ENCODE data around the gene RYK. TPM values are rescaled to one million over a fixed set of nuclear protein-coding genes. Genes with fewer than 3 reads are reported as not detected.
A peak's percentile ranks its signal among the peaks of the same experiment; 100 is the strongest.

The RYK gene
- total and polyA plus RNA-seq, 8 donors, result 15.8 to 128 (median 42.8) TPM

DNA sequence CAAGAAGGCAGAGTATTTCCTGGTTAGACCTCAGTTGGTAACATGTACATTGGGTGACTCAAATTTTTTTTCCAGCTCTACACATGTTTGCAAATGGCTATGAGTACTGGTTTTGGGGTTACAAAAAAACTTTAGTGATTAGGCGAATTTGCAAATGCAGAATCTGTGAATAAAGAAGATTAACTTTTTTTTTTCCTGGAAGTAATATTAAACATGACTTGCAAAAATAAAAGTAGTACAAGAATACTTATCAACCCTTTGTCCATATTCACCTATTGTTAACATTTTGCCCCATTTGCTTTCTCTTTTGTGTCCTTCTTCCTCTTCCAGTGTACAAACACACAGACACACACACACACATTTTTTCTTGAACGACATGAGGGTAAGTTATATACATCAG lies 47.6 kb upstream of the RYK start:
- DNase-seq, result no peak
- intact Hi-C loops (cut with DNase I; ENCODE audit: low total_unique reads), result loop anchor here (5.0 kb wide), 1 partner anchor 86 kb away; no protein-coding TSS in a partner anchor
- TF ChIP-seq POLR2AphosphoS5 (IDR thresholded peaks at IDR 0.05) (no peak), POLR2A (IDR thresholded peaks at IDR 0.05) (no peak)
- Histone ChIP-seq H3K27me3 (no peaks in the 10 kb centered on the region), H3K4me3 (no peak overlapping the region), H3K36me3 (no peaks in the 10 kb centered on the region), H3K4me1 (peaks cover 0 to 4% (median 0%) of the 10 kb centered on the region in 4 donors), H3K27ac (no peak overlapping the region), H3K9me3 (no peaks in the 10 kb centered on the region)
- WGBS, 5 donors, result 84 to 96% (median 91%) methylated on average over 2 of the region's 2 CpGs

- intact Hi-C loops (cut with DNase I; ENCODE audit: low total_unique reads), result loop anchor here (5.0 kb wide), 1 partner anchor 84 kb away; no protein-coding TSS in a partner anchor
- peaks cover 0 to 4% (median 2%) of the 10 kb centered on the region in 4 donors for H3K4me1 ChIP-seq
- TF ChIP-seq POLR2AphosphoS5 (IDR thresholded peaks at IDR 0.05) (no peak), CTCF (IDR thresholded peaks at IDR 0.05) (no peak), POLR2A (IDR thresholded peaks at IDR 0.05) (no peak), EP300 (IDR thresholded peaks at IDR 0.05) (no peak)
- no peak for DNase-seq
- no peak overlapping the region for H3K4me3 ChIP-seq
- no peaks in the 10 kb centered on the region for H3K27me3 ChIP-seq
- no peak overlapping the region for H3K27ac ChIP-seq
- no peaks in the 10 kb centered on the region for H3K9me3 ChIP-seq
- H3K36me3 ChIP-seq, result no peaks in the 10 kb centered on the region
These were observed 46.0 kb upstream of the RYK start for GRCh38 chr3:134296616-134297015.

DNA sequence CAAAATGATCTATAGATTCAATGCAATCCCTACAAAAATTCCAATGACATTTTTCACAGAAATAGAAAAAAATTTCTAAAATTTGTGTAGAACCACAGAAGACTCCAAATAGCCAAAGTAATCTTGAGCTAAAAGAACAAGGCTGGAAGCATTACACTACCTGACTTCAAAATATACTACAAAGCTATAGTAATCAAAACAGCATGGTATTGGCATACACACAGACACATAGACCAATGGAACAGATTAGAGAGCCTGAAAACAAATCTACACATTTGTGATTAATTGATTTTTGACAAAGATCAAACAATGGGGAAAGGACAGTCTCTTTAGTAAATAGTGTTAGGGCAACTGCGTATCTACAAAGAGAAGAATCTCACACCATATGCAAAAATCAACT lies 45.3 kb upstream of the RYK start:
- no peak overlapping the region for H3K27ac ChIP-seq
- H3K36me3 ChIP-seq, result no peaks in the 10 kb centered on the region
- H3K9me3 ChIP-seq, result no peaks in the 10 kb centered on the region
- DNase-seq, result no peak
- intact Hi-C loops (cut with DNase I; ENCODE audit: low total_unique reads), result loop anchor here (5.0 kb wide), 1 partner anchor 84 kb away; no protein-coding TSS in a partner anchor
- peaks cover 0 to 11% (median 8%) of the 10 kb centered on the region in 4 donors for H3K4me1 ChIP-seq
- H3K4me3 ChIP-seq, result no peak overlapping the region
- 88 to 100% (median 96%) methylated on average over 1 of the region's 1 CpG for WGBS, 5 donors
- TF ChIP-seq EP300 (IDR thresholded peaks at IDR 0.05), result no peak
- no peak for TF ChIP-seq POLR2A (IDR thresholded peaks at IDR 0.05)
- TF ChIP-seq POLR2AphosphoS5 (IDR thresholded peaks at IDR 0.05), result no peak
- no peak for TF ChIP-seq CTCF (IDR thresholded peaks at IDR 0.05)
- H3K27me3 ChIP-seq, result no peaks in the 10 kb centered on the region

DNA sequence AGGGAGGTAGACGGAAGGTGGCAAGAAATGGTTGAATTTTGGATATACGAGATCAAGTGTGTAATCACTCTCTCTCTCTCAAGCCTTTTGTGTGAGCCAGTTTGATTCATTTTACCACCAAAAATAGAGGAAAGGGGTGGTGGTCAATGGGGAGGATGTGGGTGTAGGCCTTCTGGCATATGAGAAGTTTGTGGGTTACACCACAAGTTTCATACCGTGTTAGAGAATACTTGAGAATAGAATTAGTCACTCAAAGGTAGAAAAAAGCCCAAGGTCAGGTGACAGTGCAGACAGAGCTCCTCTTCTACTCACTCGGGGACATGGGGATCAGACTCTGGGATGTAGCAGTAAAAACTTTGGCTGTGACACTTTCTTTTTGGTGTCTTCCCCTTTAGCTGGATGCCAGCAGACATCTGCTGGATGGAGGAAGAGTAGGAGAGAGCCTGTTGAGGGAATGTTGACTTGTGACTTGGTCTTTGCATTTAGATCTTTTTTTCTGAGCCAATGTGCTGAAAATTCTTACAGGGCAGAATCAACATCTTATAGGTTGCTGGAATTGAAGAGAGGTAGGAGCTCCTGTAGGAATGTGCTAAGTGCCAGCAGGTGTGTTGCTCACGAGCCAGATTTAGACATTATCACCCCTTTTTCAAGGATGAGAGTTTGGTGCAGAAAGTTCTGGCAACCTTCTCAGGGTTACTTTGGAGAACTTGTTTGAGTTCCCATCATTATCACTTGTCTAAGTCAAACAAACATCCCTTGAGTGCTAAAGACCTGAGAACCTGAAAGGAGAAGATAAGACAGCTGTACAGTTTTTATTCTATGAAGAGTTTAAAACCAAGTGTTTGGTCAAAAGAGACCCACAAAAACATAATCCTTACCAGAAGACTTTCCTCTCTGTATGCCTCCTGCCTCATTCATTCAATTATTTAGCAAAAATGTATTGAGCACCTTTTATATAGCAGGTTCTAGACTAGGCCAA lies 43.9 kb upstream of the RYK start:
- WGBS, 5 donors, result 68 to 81% (median 70%) methylated on average over 5 of the region's 5 CpGs
- Histone ChIP-seq H3K27ac (no peak overlapping the region), H3K4me3 (no peak overlapping the region), H3K36me3 (no peaks in the 10 kb centered on the region), H3K9me3 (no peaks in the 10 kb centered on the region), H3K4me1 (peaks cover 0 to 12% (median 8%) of the 10 kb centered on the region in 4 donors), H3K27me3 (no peaks in the 10 kb centered on the region)
- intact Hi-C loops (cut with DNase I; ENCODE audit: low total_unique reads), result loop anchor here (5.0 kb wide), 1 partner anchor 82 kb away; no protein-coding TSS in a partner anchor
- DNase-seq, result peak in 1 of 2 donors; percentile 19
- no peak for TF ChIP-seq POLR2AphosphoS5 (IDR thresholded peaks at IDR 0.05)
- no peak for TF ChIP-seq CTCF (IDR thresholded peaks at IDR 0.05)
- TF ChIP-seq EP300 (IDR thresholded peaks at IDR 0.05), result no peak
- no peak for TF ChIP-seq POLR2A (IDR thresholded peaks at IDR 0.05)
